ENCODE measurements around the gene ZCCHC14.
"Not testable (repeated sequence)": the region's sequence is repeated elsewhere in the genome, so short reads cannot be mapped to it uniquely, and the experiment has no call there.

ZCCHC14 gene

GRCh38 chr16:87389914-87390313 is 102.9 kb downstream of the ZCCHC14 start:
- H3K18ac ChIP-seq (ENCODE audit: low read depth in 1 of 2, low read length in 2 of 2); H2AK5ac ChIP-seq (ENCODE audit: low read length, severe bottlenecking); H3K27ac ChIP-seq (ENCODE audit: low read length, poor library complexity, severe bottlenecking); H3K14ac ChIP-seq (ENCODE audit: low read length in 2 of 2); H2BK5ac ChIP-seq (ENCODE audit: low read depth, low read length, poor library complexity, severe bottlenecking); H3K9me3 ChIP-seq (ENCODE audit: control insufficient read depth, low read length); H2BK15ac ChIP-seq (ENCODE audit: low read depth, poor library complexity, severe bottlenecking); H3K27me3 ChIP-seq (ENCODE audit: control insufficient read depth in 1 of 2, insufficient read depth in 1 of 2, low read length in 2 of 2); H2BK12ac ChIP-seq (ENCODE audit: low read length in 2 of 2); H2AFZ ChIP-seq (ENCODE audit: low read depth, low read length); H4K8ac ChIP-seq (ENCODE audit: low read length); H4K91ac ChIP-seq (ENCODE audit: low read length); H2BK120ac ChIP-seq (ENCODE audit: low read depth, low read length); H3K23ac ChIP-seq (ENCODE audit: low read length in 2 of 2); H3K4me3 ChIP-seq (ENCODE audit: insufficient read depth in 1 of 2, low read depth in 1 of 2, low read length in 2 of 2); H3K4me2 ChIP-seq (ENCODE audit: low read length, poor library complexity, severe bottlenecking); H3K4ac ChIP-seq (ENCODE audit: low read depth in 1 of 2, low read length in 2 of 2); DNase-seq; H3K36me3 ChIP-seq (ENCODE audit: control insufficient read depth in 1 of 2, insufficient read depth in 2 of 2, low read depth in 1 of 2, low read length in 2 of 2); H3K9ac ChIP-seq (ENCODE audit: low read length): not testable (repeated sequence)
- peaks cover 13% of the 10 kb centered on the region for H3K4me1 ChIP-seq (ENCODE audit: control insufficient read depth, insufficient read depth, low read depth, low read length)
- WGBS: 99% methylated on average over 8 of the region's 9 CpGs
- H3K79me1 ChIP-seq (replicated peaks; ENCODE audit: low read length, poor library complexity, severe bottlenecking): peaks cover 13% of the 10 kb centered on the region

- WGBS: 96% methylated on average over 3 of the region's 5 CpGs
- peak overlapping the region; percentile 9 for H2AK5ac ChIP-seq (ENCODE audit: low read length, severe bottlenecking)
- H3K27me3 ChIP-seq (ENCODE audit: control insufficient read depth in 1 of 2, insufficient read depth in 1 of 2, low read length in 2 of 2): no peaks in the 10 kb centered on the region
- H2BK120ac ChIP-seq (ENCODE audit: low read depth, low read length): no peak overlapping the region
- DNase-seq: no peak
- H3K9ac ChIP-seq (ENCODE audit: low read length): no peak overlapping the region
- no peak overlapping the region for H2BK12ac ChIP-seq (ENCODE audit: low read length in 2 of 2)
- H3K79me1 ChIP-seq (replicated peaks; ENCODE audit: low read length, poor library complexity, severe bottlenecking): peaks cover 11% of the 10 kb centered on the region
- H3K4me1 ChIP-seq (ENCODE audit: control insufficient read depth, insufficient read depth, low read depth, low read length): peaks cover 19% of the 10 kb centered on the region
- no peak overlapping the region for H3K14ac ChIP-seq (ENCODE audit: low read length in 2 of 2)
- H3K9me3 ChIP-seq (ENCODE audit: control insufficient read depth, low read length): no peaks in the 10 kb centered on the region
- H3K23ac ChIP-seq (ENCODE audit: low read length in 2 of 2): no peak overlapping the region
- no peak overlapping the region for H3K4me3 ChIP-seq (ENCODE audit: insufficient read depth in 1 of 2, low read depth in 1 of 2, low read length in 2 of 2)
- H4K8ac ChIP-seq (ENCODE audit: low read length): no peak overlapping the region
- H3K4me2 ChIP-seq (ENCODE audit: low read length, poor library complexity, severe bottlenecking): no peak overlapping the region
- H4K91ac ChIP-seq (ENCODE audit: low read length): no peak overlapping the region
- H2BK5ac ChIP-seq (ENCODE audit: low read depth, low read length, poor library complexity, severe bottlenecking): no peak overlapping the region
- no peak overlapping the region for H3K18ac ChIP-seq (ENCODE audit: low read depth in 1 of 2, low read length in 2 of 2)
- H2AFZ ChIP-seq (ENCODE audit: low read depth, low read length): no peak overlapping the region
- peak overlapping the region; percentile 57 for H2BK15ac ChIP-seq (ENCODE audit: low read depth, poor library complexity, severe bottlenecking)
- no peaks in the 10 kb centered on the region for H3K36me3 ChIP-seq (ENCODE audit: control insufficient read depth in 1 of 2, insufficient read depth in 2 of 2, low read depth in 1 of 2, low read length in 2 of 2)
- no peak overlapping the region for H3K4ac ChIP-seq (ENCODE audit: low read depth in 1 of 2, low read length in 2 of 2)
- H3K27ac ChIP-seq (ENCODE audit: low read length, poor library complexity, severe bottlenecking): peak overlapping the region; percentile 30
These were observed 103.6 kb downstream of the ZCCHC14 start for GRCh38 chr16:87389245-87389644.

- H2BK15ac ChIP-seq (ENCODE audit: low read depth, poor library complexity, severe bottlenecking): no peak overlapping the region
- peak overlapping the region; percentile 84 for H3K9ac ChIP-seq (ENCODE audit: low read length)
- H2AFZ ChIP-seq (ENCODE audit: low read depth, low read length): no peak overlapping the region
- no peak overlapping the region for H2AK5ac ChIP-seq (ENCODE audit: low read length, severe bottlenecking)
- WGBS: no CpG with 5 or more reads among the region's 1 CpG
- no peaks in the 10 kb centered on the region for H3K9me3 ChIP-seq (ENCODE audit: control insufficient read depth, low read length)
- no peak overlapping the region for H2BK12ac ChIP-seq (ENCODE audit: low read length in 2 of 2)
- H3K4me2 ChIP-seq (ENCODE audit: low read length, poor library complexity, severe bottlenecking): no peak overlapping the region
- H4K8ac ChIP-seq (ENCODE audit: low read length): no peak overlapping the region
- no peak overlapping the region for H3K14ac ChIP-seq (ENCODE audit: low read length in 2 of 2)
- no peaks in the 10 kb centered on the region for H3K27me3 ChIP-seq (ENCODE audit: control insufficient read depth in 1 of 2, insufficient read depth in 1 of 2, low read length in 2 of 2)
- peaks cover 11% of the 10 kb centered on the region for H3K79me1 ChIP-seq (replicated peaks; ENCODE audit: low read length, poor library complexity, severe bottlenecking)
- no peak overlapping the region for H2BK5ac ChIP-seq (ENCODE audit: low read depth, low read length, poor library complexity, severe bottlenecking)
- no peaks in the 10 kb centered on the region for H3K36me3 ChIP-seq (ENCODE audit: control insufficient read depth in 1 of 2, insufficient read depth in 2 of 2, low read depth in 1 of 2, low read length in 2 of 2)
- no peak overlapping the region for H3K18ac ChIP-seq (ENCODE audit: low read depth in 1 of 2, low read length in 2 of 2)
- no peak overlapping the region for H3K23ac ChIP-seq (ENCODE audit: low read length in 2 of 2)
- DNase-seq: no peak
- H3K4ac ChIP-seq (ENCODE audit: low read depth in 1 of 2, low read length in 2 of 2): no peak overlapping the region
- peak overlapping the region; percentile 28 for H3K27ac ChIP-seq (ENCODE audit: low read length, poor library complexity, severe bottlenecking)
- H3K4me3 ChIP-seq (ENCODE audit: insufficient read depth in 1 of 2, low read depth in 1 of 2, low read length in 2 of 2): peak overlapping the region in 1 of 2 experiments; percentile 16
- no peak overlapping the region for H4K91ac ChIP-seq (ENCODE audit: low read length)
- no peak overlapping the region for H2BK120ac ChIP-seq (ENCODE audit: low read depth, low read length)
- peaks cover 19% of the 10 kb centered on the region for H3K4me1 ChIP-seq (ENCODE audit: control insufficient read depth, insufficient read depth, low read depth, low read length)
These were observed 104.0 kb downstream of the ZCCHC14 start for GRCh38 chr16:87388818-87389134.

DNA sequence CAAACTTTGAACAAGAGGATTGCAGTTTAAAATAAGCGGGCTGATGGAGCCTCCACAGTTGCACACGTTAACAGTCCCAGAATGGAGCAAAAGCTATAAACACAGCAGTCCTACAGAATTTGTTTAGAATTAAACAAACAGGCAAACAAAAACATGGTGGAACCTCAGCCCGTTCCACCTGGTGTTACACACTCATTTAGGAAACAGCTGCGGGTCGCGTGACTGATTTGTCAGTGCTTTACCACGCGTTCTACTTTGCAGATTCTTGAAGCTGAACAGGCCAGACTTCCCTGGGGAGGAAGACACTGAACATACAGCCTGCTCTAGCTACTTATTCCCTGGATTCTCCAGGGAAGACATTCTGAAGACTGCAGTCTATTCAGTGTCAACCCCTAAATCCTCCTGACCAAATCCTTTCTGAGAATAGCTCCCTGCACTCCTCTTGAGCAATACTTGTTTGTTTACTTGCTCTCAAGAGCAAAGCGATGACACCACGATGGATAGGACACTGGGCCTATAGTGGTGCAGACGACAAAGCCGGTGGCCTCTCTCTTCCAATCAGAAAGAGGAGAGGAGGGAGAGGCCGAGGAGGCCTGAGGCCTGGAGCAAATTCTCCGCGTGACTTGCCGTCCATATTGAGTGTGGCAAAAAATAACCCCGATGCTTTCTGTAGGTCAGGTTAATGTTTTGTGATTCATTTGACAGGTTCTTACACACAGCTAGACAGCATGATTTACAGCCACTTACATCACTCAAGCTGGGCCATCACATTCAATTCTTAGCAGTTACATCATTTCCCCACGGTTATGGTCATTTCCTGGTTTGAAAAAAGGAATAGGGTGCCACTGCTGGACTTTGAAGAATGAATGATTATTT is 104.6 kb downstream of the ZCCHC14 start:
- no peaks in the 10 kb centered on the region for H3K36me3 ChIP-seq (ENCODE audit: control insufficient read depth in 1 of 2, insufficient read depth in 2 of 2, low read depth in 1 of 2, low read length in 2 of 2)
- peak overlapping the region; percentile 53 for H2AFZ ChIP-seq (ENCODE audit: low read depth, low read length)
- no peak overlapping the region for H3K14ac ChIP-seq (ENCODE audit: low read length in 2 of 2)
- DNase-seq: peak; percentile 100
- peak overlapping the region in 1 of 2 experiments; percentile 46 for H3K18ac ChIP-seq (ENCODE audit: low read depth in 1 of 2, low read length in 2 of 2)
- peaks cover 11% of the 10 kb centered on the region for H3K79me1 ChIP-seq (replicated peaks; ENCODE audit: low read length, poor library complexity, severe bottlenecking)
- H2BK12ac ChIP-seq (ENCODE audit: low read length in 2 of 2): peak overlapping the region in 1 of 2 experiments; percentile 37
- H3K9ac ChIP-seq (ENCODE audit: low read length): peak overlapping the region; percentile 84
- no peak overlapping the region for H2BK5ac ChIP-seq (ENCODE audit: low read depth, low read length, poor library complexity, severe bottlenecking)
- no peaks in the 10 kb centered on the region for H3K27me3 ChIP-seq (ENCODE audit: control insufficient read depth in 1 of 2, insufficient read depth in 1 of 2, low read length in 2 of 2)
- peak overlapping the region in 1 of 2 experiments; percentile 16 for H3K4me3 ChIP-seq (ENCODE audit: insufficient read depth in 1 of 2, low read depth in 1 of 2, low read length in 2 of 2)
- 8% methylated on average over 13 of the region's 18 CpGs for WGBS
- peaks cover 18% of the 10 kb centered on the region for H3K4me1 ChIP-seq (ENCODE audit: control insufficient read depth, insufficient read depth, low read depth, low read length)
- H3K23ac ChIP-seq (ENCODE audit: low read length in 2 of 2): no peak overlapping the region
- H3K27ac ChIP-seq (ENCODE audit: low read length, poor library complexity, severe bottlenecking): peak overlapping the region; percentile 86
- H3K4ac ChIP-seq (ENCODE audit: low read depth in 1 of 2, low read length in 2 of 2): no peak overlapping the region
- no peak overlapping the region for H2AK5ac ChIP-seq (ENCODE audit: low read length, severe bottlenecking)
- H3K4me2 ChIP-seq (ENCODE audit: low read length, poor library complexity, severe bottlenecking): peak overlapping the region; percentile 43
- no peak overlapping the region for H2BK15ac ChIP-seq (ENCODE audit: low read depth, poor library complexity, severe bottlenecking)
- no peak overlapping the region for H4K8ac ChIP-seq (ENCODE audit: low read length)
- no peak overlapping the region for H2BK120ac ChIP-seq (ENCODE audit: low read depth, low read length)
- H3K9me3 ChIP-seq (ENCODE audit: control insufficient read depth, low read length): no peaks in the 10 kb centered on the region
- H4K91ac ChIP-seq (ENCODE audit: low read length): no peak overlapping the region

Data from mesenchymal stem cell (in vitro differentiated cells and primary cell).